ENCODE results near the gene FETUB. TPM values are rescaled to one million over a fixed set of nuclear protein-coding genes. Genes with fewer than 3 reads are reported as not detected.
"Not testable (repeated sequence)": the region's sequence is repeated elsewhere in the genome, so short reads cannot be mapped to it uniquely, and the experiment has no call there.

The FETUB gene
- total RNA-seq, 4 donors from 2014 or later = not detected

- Histone ChIP-seq H3K4me3 (no peak overlapping the region), H3K9me3 (no peaks in the 10 kb centered on the region), H3K27me3 (no peaks in the 10 kb centered on the region), H3K4me1 (no peaks in the 10 kb centered on the region), H3K36me3 (no peaks in the 10 kb centered on the region), H3K27ac (no peak overlapping the region)
- in situ Hi-C loops (cut with MboI; ENCODE audit: low sequenced_read_pairs in 4 of 4) = no loop called here
- no peak for TF ChIP-seq CTCF (IDR thresholded peaks at IDR 0.05 in 4 of 5, conservative IDR thresholded peaks at IDR 0.05 in 1 of 5)
- TF ChIP-seq POLR2A (IDR thresholded peaks at IDR 0.05) = no peak
- intact Hi-C loops (cut with DNase I; ENCODE audit: low total_unique reads) = no loop called here
- ATAC-seq (no peak), DNase-seq (no peak)
These were observed 11.4 kb upstream of the FETUB start for GRCh38 chr3:186628756-186629155.

- ATAC-seq (no peak), DNase-seq (no peak)
- no peaks in the 10 kb centered on the region for H3K36me3 ChIP-seq
- no peak for TF ChIP-seq CTCF (IDR thresholded peaks at IDR 0.05 in 4 of 5, conservative IDR thresholded peaks at IDR 0.05 in 1 of 5)
- TF ChIP-seq POLR2A (IDR thresholded peaks at IDR 0.05) = no peak
- no peaks in the 10 kb centered on the region for H3K27me3 ChIP-seq
- intact Hi-C loops (cut with DNase I; ENCODE audit: low total_unique reads) = no loop called here
- no peaks in the 10 kb centered on the region for H3K9me3 ChIP-seq
- no peak overlapping the region for H3K4me3 ChIP-seq
- no peaks in the 10 kb centered on the region for H3K4me1 ChIP-seq
- in situ Hi-C loops (cut with MboI; ENCODE audit: low sequenced_read_pairs in 4 of 4) = no loop called here
- H3K27ac ChIP-seq = no peak overlapping the region
These were observed 9.1 kb upstream of the FETUB start for GRCh38 chr3:186630950-186631641.

- in situ Hi-C loops (cut with MboI; ENCODE audit: low sequenced_read_pairs in 4 of 4) = no loop called here
- Histone ChIP-seq H3K27me3 (no peaks in the 10 kb centered on the region), H3K9me3 (no peaks in the 10 kb centered on the region), H3K4me3 (no peak overlapping the region), H3K4me1 (no peaks in the 10 kb centered on the region), H3K36me3 (no peaks in the 10 kb centered on the region), H3K27ac (no peak overlapping the region)
- intact Hi-C loops (cut with DNase I; ENCODE audit: low total_unique reads) = no loop called here
- no peak for DNase-seq
- TF ChIP-seq CTCF (IDR thresholded peaks at IDR 0.05 in 4 of 5, conservative IDR thresholded peaks at IDR 0.05 in 1 of 5) (no peak), POLR2A (IDR thresholded peaks at IDR 0.05) (no peak)
- ATAC-seq = no peak
These were observed 6.7 kb upstream of the FETUB start for GRCh38 chr3:186633481-186633880.

GRCh38 chr3:186634207-186634606, 6.0 kb upstream of the FETUB start:
- H3K9me3 ChIP-seq; ATAC-seq; intact Hi-C loops (cut with DNase I; ENCODE audit: low total_unique reads); in situ Hi-C loops (cut with MboI; ENCODE audit: low sequenced_read_pairs in 4 of 4); H3K4me3 ChIP-seq; DNase-seq; H3K27ac ChIP-seq; H3K36me3 ChIP-seq; H3K4me1 ChIP-seq; H3K27me3 ChIP-seq: not testable (repeated sequence)

- TF ChIP-seq CTCF (IDR thresholded peaks at IDR 0.05 in 4 of 5, conservative IDR thresholded peaks at IDR 0.05 in 1 of 5) (no peak), POLR2A (IDR thresholded peaks at IDR 0.05) (no peak)
These were observed 4.7 kb upstream of the FETUB start for GRCh38 chr3:186635532-186635931.

More at GRCh38 chr3:186635532-186635931, 4.7 kb upstream of the FETUB start:
- H3K27ac ChIP-seq = no peak overlapping the region
- no peaks in the 10 kb centered on the region for H3K4me1 ChIP-seq
- no peak for DNase-seq
- in situ Hi-C loops (cut with MboI; ENCODE audit: low sequenced_read_pairs in 4 of 4) = no loop called here
- no peak for ATAC-seq
- peaks cover 0 to 5% (median 0%) of the 10 kb centered on the region in 3 donors for H3K27me3 ChIP-seq
- no peaks in the 10 kb centered on the region for H3K9me3 ChIP-seq
- intact Hi-C loops (cut with DNase I; ENCODE audit: low total_unique reads) = no loop called here
- no peak overlapping the region for H3K4me3 ChIP-seq
- H3K36me3 ChIP-seq = no peaks in the 10 kb centered on the region
